ENCODE results near the gene TBC1D3I. TPM values are rescaled to one million over a fixed set of nuclear protein-coding genes. Genes with fewer than 3 reads are reported as not detected.
"Not testable (repeated sequence)": the region's sequence is repeated elsewhere in the genome, so short reads cannot be mapped to it uniquely, and the experiment has no call there.

TBC1D3I gene
- total RNA-seq, 2 donors from 2014 or later: 0.57 to 0.67 TPM

DNA sequence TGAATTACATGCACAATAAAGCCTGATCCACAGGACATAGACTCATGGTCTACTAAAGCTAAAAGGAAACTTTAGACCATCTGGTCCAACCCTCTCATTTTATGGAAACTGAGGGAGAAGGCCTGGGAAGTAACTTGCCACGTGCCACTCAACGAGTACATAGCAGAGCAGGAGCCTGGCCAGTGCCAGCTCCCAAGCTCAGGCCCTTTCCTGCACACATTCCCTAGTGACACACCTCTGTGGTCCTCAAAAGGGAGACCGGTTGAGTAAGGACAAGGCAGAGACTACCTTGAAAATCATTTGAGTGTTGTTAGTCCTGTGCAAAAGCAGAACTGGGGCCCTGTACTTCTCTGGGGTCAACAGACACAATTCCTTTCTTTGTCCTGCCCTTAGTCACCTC, 50.7 kb downstream of the TBC1D3I start:
- peaks cover 48% of the 10 kb centered on the region for H3K27me3 Mint-ChIP-seq
- no peak for DNase-seq
- no peaks in the 10 kb centered on the region for H3K4me1 Mint-ChIP-seq
- H3K36me3 Mint-ChIP-seq (ENCODE audit: low read depth): peaks cover 2% of the 10 kb centered on the region
- H3K27ac Mint-ChIP-seq: no peak overlapping the region
- no peak for ATAC-seq
- H3K9me3 ChIP-seq (ENCODE audit: control insufficient read depth, low read length, poor library complexity, severe bottlenecking): no peaks in the 10 kb centered on the region
- no peak overlapping the region for H3K4me3 Mint-ChIP-seq

- H3K36me3 Mint-ChIP-seq (ENCODE audit: low read depth): peaks cover 2% of the 10 kb centered on the region
- no peak overlapping the region for H3K27ac Mint-ChIP-seq
- H3K27me3 Mint-ChIP-seq: peaks cover 48% of the 10 kb centered on the region
- no peaks in the 10 kb centered on the region for H3K4me1 Mint-ChIP-seq
- ATAC-seq (no peak), DNase-seq (no peak)
- H3K9me3 ChIP-seq (ENCODE audit: control insufficient read depth, low read length, poor library complexity, severe bottlenecking): no peaks in the 10 kb centered on the region
- H3K4me3 Mint-ChIP-seq: no peak overlapping the region
Observed at GRCh38 chr17:36212966-36213365, 51.4 kb downstream of the TBC1D3I start.

- Mint-ChIP-seq H3K27me3 (peaks cover 50% of the 10 kb centered on the region), H3K4me3 (no peak overlapping the region), H3K4me1 (no peaks in the 10 kb centered on the region), H3K27ac (no peak overlapping the region), H3K36me3 (ENCODE audit: low read depth) (peaks cover 2% of the 10 kb centered on the region)
- no peak for ATAC-seq
- no peak for DNase-seq
- H3K9me3 ChIP-seq (ENCODE audit: control insufficient read depth, low read length, poor library complexity, severe bottlenecking): no peaks in the 10 kb centered on the region
Observed at GRCh38 chr17:36212272-36212605, 52.1 kb downstream of the TBC1D3I start.

GRCh38 chr17:36211484-36212271, 52.7 kb downstream of the TBC1D3I start:
- H3K36me3 Mint-ChIP-seq (ENCODE audit: low read depth); DNase-seq; H3K4me3 Mint-ChIP-seq; H3K9me3 ChIP-seq (ENCODE audit: control insufficient read depth, low read length, poor library complexity, severe bottlenecking); H3K4me1 Mint-ChIP-seq: not testable (repeated sequence)
- ATAC-seq: peak; percentile 25
- H3K27ac Mint-ChIP-seq: peak overlapping the region; percentile 44
- H3K27me3 Mint-ChIP-seq: peaks cover 55% of the 10 kb centered on the region

DNA sequence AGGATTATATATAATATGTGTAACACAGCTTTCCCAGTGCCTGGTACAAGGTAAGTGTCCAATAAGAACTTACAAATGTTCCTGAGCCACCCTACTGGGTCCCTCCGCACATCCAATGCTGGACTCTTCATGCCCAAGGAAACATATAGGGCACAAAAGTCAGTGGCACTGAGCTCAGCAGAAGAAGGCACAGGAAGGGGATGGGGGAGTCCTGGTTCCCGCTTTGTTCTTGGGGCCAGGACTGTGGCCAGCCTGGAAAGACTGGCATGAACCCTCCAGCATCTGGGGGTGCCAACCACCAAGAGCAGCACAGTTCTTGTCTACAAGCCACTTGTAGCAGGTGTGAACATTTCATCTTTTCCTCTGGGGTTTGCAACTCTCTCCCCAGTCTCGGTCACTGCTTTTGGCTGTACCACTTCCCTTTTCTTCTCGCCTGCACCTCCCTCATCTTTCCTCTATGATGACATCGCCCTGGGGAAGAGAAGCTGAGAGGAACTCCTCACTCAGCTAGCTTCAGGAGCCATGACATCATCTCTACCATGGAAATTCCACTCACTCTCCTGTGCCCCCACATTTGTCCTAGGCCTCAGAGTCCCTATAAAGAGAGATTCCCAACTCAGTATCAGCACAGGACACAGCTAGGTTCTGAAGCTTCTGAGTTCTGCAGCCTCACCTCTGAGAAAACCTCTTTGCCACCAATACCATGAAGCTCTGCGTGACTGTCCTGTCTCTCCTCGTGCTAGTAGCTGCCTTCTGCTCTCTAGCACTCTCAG, 53.7 kb downstream of the TBC1D3I start, which contains the start of gene CCL4L2:
TSS of gene CCL4L2 (plus strand) at position 625 of the 773 bp plus-strand sequence.
- H3K27ac Mint-ChIP-seq: peak within 1 kb of the TSS; percentile 44
- not testable (repeated sequence) for DNase-seq; H3K9me3 ChIP-seq (ENCODE audit: control insufficient read depth, low read length, poor library complexity, severe bottlenecking); H3K36me3 Mint-ChIP-seq (ENCODE audit: low read depth); H3K4me1 Mint-ChIP-seq; H3K4me3 Mint-ChIP-seq
- peak; percentile 76 for ATAC-seq
- peaks cover 66% of the 10 kb centered on the region for H3K27me3 Mint-ChIP-seq

DNA sequence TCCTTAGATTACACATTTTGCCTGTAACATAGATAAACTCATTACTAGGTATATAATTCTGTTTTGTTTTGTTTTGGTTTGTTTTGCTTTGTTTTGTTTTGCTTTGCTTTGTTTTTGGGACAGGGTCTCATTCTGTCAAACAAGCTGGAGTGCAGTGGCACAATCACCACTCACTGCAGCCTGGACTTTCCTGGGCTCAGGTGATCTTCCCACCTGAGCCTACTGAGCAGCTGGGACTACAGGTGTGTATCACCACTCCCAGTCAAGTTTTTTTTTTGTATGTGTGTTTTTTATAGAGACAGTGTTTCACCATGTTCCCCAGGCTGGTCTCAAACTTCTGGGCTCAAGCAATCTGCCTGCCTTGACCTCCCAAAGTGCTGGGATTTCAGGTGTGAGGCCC, 54.8 kb downstream of the TBC1D3I start:
- ATAC-seq (no peak), DNase-seq (no peak)
- H3K9me3 ChIP-seq (ENCODE audit: control insufficient read depth, low read length, poor library complexity, severe bottlenecking): no peaks in the 10 kb centered on the region
- peaks cover 6% of the 10 kb centered on the region for H3K4me1 Mint-ChIP-seq
- H3K27me3 Mint-ChIP-seq: peaks cover 67% of the 10 kb centered on the region
- H3K27ac Mint-ChIP-seq: no peak overlapping the region
- H3K36me3 Mint-ChIP-seq (ENCODE audit: low read depth): peaks cover 2% of the 10 kb centered on the region
- H3K4me3 Mint-ChIP-seq: no peak overlapping the region

- not testable (repeated sequence) for H3K9me3 ChIP-seq (ENCODE audit: control insufficient read depth, low read length, poor library complexity, severe bottlenecking); H3K27ac Mint-ChIP-seq; DNase-seq; H3K4me1 Mint-ChIP-seq; H3K4me3 Mint-ChIP-seq; H3K36me3 Mint-ChIP-seq (ENCODE audit: low read depth); ATAC-seq
- H3K27me3 Mint-ChIP-seq: peaks cover 66% of the 10 kb centered on the region
Observed at GRCh38 chr17:36207383-36207782, 57.0 kb downstream of the TBC1D3I start.

- Mint-ChIP-seq H3K27me3 (peaks cover 66% of the 10 kb centered on the region), H3K4me1 (peaks cover 12% of the 10 kb centered on the region)
- ATAC-seq; H3K9me3 ChIP-seq (ENCODE audit: control insufficient read depth, low read length, poor library complexity, severe bottlenecking); H3K36me3 Mint-ChIP-seq (ENCODE audit: low read depth); H3K4me3 Mint-ChIP-seq; H3K27ac Mint-ChIP-seq; DNase-seq: not testable (repeated sequence)
Observed at GRCh38 chr17:36206486-36206821, 57.9 kb downstream of the TBC1D3I start.

DNA sequence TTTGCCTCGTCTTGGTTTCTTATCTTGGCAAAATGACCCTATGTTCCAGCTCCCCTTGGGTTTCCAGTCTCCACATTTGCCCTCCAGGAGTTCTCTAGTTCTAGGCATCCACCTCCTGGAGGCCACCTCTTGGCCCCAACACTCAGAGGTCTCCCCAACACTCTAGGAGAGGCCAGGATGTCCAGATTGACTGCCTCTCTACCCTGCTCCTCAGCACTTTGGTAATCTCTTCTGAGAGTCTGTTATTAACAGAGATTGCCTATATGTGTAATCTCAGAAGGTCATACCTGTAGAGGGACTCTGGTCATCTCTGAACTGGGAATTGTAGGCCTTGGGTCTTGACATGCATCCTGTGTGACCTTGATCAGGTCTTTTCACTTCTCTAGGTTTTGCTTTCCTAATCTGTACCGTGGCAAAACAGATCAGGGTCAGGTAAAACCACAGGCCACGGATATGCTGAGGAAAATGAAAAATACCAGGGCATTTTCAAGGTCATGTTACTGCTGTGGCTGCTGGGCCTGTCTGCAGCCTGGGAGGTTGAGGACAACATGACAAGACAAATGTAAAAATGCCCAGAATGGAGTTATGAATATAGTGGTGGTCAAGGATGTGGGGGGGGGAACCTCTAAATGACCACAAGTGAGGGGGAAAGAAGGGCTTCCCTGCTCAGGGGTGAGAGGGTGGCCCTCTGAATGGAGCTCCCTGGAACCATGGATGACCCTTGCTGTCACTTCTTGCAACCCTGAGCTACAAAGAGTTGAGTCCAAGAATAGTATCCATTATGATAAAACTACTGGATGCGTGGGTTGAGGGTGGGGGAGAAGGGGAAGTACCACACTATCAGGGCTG, 58.5 kb downstream of the TBC1D3I start:
- Mint-ChIP-seq H3K27me3 (peaks cover 66% of the 10 kb centered on the region), H3K4me3 (no peak overlapping the region), H3K27ac (no peak overlapping the region), H3K36me3 (ENCODE audit: low read depth) (peaks cover 6% of the 10 kb centered on the region), H3K4me1 (peaks cover 13% of the 10 kb centered on the region)
- no peaks in the 10 kb centered on the region for H3K9me3 ChIP-seq (ENCODE audit: control insufficient read depth, low read length, poor library complexity, severe bottlenecking)
- DNase-seq (no peak), ATAC-seq (no peak)

DNA sequence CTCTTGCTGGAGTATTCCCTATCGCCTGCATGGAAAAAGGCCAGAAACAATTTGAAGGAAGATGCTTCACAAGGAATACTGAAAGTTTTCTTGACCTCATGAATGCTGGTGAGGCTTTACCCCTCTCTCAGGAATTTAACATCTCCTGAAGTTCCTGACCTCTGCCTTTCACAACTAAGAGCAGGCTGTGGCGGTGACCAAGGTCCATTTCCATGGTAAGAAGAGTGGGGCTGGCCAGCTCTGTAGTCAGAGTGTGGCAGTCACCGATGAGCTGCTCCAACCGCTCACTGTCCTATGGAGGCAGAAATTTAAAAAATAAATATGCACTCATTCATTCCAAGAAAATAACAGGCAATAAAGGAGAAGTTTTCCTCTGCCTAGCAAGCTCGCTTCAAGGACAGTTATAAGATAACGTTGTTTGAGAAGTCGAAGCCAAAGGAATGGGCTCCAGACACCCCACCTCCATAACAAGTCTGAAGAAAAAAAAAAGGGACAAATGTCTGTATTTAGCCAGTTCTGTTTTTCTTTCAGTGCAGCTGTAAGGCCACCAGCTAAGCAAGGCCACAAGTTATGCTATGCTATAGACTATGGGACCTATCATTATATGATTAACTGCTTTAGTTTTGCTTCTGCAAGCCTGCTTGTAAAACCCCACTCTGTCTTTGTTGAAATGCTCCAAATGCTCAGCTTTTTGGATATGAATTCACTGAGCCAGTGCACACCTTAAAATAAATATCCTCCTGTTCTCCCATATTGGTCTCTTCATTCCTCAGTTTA, 59.5 kb downstream of the TBC1D3I start:
- ATAC-seq: no peak
- H3K36me3 Mint-ChIP-seq (ENCODE audit: low read depth): peaks cover 6% of the 10 kb centered on the region
- H3K4me1 Mint-ChIP-seq: peaks cover 13% of the 10 kb centered on the region
- no peak overlapping the region for H3K27ac Mint-ChIP-seq
- DNase-seq: no peak
- no peak overlapping the region for H3K4me3 Mint-ChIP-seq
- H3K9me3 ChIP-seq (ENCODE audit: control insufficient read depth, low read length, poor library complexity, severe bottlenecking): no peaks in the 10 kb centered on the region
- peaks cover 62% of the 10 kb centered on the region for H3K27me3 Mint-ChIP-seq

All from T-helper 17 cell (primary cell).